Left ventricle myocardium inferior (tissue), 1 donor: ENCODE measurements around the gene ARHGAP33. TPM values are rescaled to one million over a fixed set of nuclear protein-coding genes. Genes with fewer than 3 reads are reported as not detected.
A peak's percentile ranks its signal among the peaks of the same experiment; 100 is the strongest.
"Not testable (repeated sequence)": the region's sequence is repeated elsewhere in the genome, so short reads cannot be mapped to it uniquely, and the experiment has no call there.

Source experiments
- DNase-seq: peaks from one replicate; pipeline ENCODE4 v3.0.0-alpha.2; 2020
- H3K27ac ChIP-seq: fragments of 200-600 bp; replicated peaks from 2 replicates; pipeline ENCODE4 v1.8.0; 2021
- H3K27me3 ChIP-seq: fragments of 200-600 bp; 2 replicates; pipeline ENCODE4 v1.8.0; 2021; ENCODE audit warnings: low read depth
- H3K36me3 ChIP-seq: fragments of 200-600 bp; 2 replicates; pipeline ENCODE4 v1.8.0; 2021
- H3K4me1 ChIP-seq: fragments of 200-600 bp; 2 replicates; pipeline ENCODE4 v1.8.0; 2021
- H3K4me3 ChIP-seq: fragments of 200-600 bp; 2 replicates; pipeline ENCODE4 v1.8.0; 2021; ENCODE audit warnings: mild to moderate bottlenecking, moderate library complexity
- H3K9me3 ChIP-seq: fragments of 200-600 bp; replicated peaks from 2 replicates; pipeline ENCODE4 v1.8.0; 2021
- intact Hi-C: fragments of 100-400 bp; cut with micrococcal nuclease; formaldehyde crosslinking; loops from one replicate; pipeline ENCODE4 v1.11.0; 2022
- total RNA-seq: library from RNA; stranded (reverse); fragmentation: NEBNext Ultra II Directional; extraction: Animal tissue kit (Norgen Biotek cat#: 25700); gene quantifications from one replicate; pipeline ENCODE4 v1.2.1, GENCODE V29; 2021
- TF ChIP-seq, protein P1 (sequence below): fragments of 200-600 bp; IDR thresholded peaks from 2 replicates; pipeline ENCODE4 v1.8.0; 2021; ENCODE audit warnings: antibody characterized with exemption, mild to moderate bottlenecking, borderline replicate concordance
- donor health status: DM: no; HTN: yes; CAD: no; lungs with severe emphysema.

Gene ARHGAP33
- total RNA-seq, 1 donor from 2014 or later, result 3.8 TPM

DNA sequence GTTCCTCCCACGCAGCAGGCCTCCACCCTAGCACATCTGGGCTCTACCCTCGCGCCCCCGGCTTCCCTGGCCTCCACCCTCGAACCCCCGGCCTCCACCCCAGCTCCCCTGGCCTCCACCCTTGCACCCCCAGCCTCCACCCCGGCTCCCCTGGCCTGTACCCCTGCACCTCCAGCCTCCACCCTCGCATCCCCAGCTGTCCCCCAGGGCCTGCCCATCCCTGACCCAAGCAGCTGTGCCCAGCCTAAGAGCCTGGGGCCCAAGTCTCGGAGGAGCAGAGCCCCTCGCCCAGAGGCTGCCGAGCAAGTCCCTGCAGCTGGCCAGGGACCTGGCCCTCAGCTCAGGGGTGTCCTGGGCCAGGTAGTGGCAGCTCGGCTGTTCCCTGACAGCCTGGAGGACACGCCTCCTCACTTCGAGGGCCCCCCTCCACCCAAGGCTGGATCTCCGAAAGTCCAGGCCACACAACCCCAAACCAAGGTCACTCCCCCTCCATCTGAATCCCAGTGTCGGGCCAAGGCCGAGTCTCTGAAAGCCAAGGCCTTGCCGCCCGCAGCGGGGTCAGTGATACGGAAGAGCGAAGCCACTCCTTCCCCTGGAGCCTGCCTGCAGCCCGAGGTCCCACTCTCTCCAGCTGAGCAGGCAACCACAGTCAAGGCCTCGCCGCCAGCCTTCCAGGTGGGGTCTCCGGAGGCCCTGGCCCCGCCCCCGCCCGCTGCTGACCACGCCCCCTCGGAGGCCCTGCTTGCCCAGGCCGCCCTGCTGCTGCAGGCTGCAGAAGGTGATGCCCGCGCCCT, 7.9 kb upstream of the ARHGAP33 start:
- Histone ChIP-seq H3K9me3 (no peaks in the 10 kb centered on the region), H3K36me3 (peaks cover 30% of the 10 kb centered on the region), H3K27me3 (no peaks in the 10 kb centered on the region), H3K4me3 (peak overlapping the region; percentile 17), H3K27ac (no peak overlapping the region), H3K4me1 (peaks cover 9% of the 10 kb centered on the region)
- intact Hi-C loops, result no loop called here
- no peak for DNase-seq
- TF ChIP-seq, protein P1, sequence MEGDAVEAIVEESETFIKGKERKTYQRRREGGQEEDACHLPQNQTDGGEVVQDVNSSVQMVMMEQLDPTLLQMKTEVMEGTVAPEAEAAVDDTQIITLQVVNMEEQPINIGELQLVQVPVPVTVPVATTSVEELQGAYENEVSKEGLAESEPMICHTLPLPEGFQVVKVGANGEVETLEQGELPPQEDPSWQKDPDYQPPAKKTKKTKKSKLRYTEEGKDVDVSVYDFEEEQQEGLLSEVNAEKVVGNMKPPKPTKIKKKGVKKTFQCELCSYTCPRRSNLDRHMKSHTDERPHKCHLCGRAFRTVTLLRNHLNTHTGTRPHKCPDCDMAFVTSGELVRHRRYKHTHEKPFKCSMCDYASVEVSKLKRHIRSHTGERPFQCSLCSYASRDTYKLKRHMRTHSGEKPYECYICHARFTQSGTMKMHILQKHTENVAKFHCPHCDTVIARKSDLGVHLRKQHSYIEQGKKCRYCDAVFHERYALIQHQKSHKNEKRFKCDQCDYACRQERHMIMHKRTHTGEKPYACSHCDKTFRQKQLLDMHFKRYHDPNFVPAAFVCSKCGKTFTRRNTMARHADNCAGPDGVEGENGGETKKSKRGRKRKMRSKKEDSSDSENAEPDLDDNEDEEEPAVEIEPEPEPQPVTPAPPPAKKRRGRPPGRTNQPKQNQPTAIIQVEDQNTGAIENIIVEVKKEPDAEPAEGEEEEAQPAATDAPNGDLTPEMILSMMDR, result no peak

DNA sequence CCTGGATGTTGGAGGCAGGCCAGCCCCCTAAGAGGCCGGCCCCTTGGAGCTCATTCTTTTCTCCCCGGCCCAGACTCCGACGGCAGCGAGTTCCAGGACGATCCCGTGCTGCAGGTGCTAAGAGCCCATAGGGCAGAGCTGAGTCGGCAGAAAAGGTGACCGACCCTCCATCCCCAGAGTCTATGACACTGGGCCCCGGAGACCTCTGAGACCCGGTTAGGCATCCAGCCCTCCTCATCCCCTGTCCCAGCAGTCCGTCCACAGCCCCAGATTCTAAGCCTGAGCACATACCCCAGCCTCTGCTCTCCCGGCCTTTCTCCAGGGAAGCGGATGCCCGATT, 7.3 kb upstream of the ARHGAP33 start:
- TF ChIP-seq, protein P1, result no peak
- intact Hi-C loops, result no loop called here
- H3K36me3 ChIP-seq, result peaks cover 25% of the 10 kb centered on the region
- peaks cover 9% of the 10 kb centered on the region for H3K4me1 ChIP-seq
- no peaks in the 10 kb centered on the region for H3K27me3 ChIP-seq
- no peak overlapping the region for H3K27ac ChIP-seq
- H3K9me3 ChIP-seq, result no peaks in the 10 kb centered on the region
- H3K4me3 ChIP-seq, result peak overlapping the region; percentile 17
- DNase-seq, result no peak

DNA sequence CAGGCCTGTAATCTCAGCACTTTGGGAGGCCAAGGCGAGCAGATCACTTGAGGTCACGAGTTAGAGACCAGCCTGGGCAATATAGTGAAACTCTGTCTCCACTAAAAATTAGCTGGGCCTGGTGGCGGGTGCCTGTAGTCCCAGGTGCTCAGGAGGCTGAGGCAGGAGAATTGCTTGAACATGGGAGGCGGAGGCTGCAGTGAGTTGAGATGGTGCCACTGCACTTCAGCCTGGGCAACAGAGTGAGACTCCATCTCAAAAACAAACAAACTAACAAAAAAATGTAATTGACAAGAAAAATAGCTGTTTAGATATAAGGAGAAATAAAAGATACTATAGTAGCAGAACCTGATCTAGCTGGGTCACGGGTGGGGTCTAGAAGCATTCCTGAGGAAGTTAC, 3.0 kb upstream of the ARHGAP33 start:
- H3K4me3 ChIP-seq, intact Hi-C loops, DNase-seq, H3K36me3 ChIP-seq, H3K27me3 ChIP-seq, H3K9me3 ChIP-seq, H3K27ac ChIP-seq: not testable (repeated sequence)
- peaks cover 30% of the 10 kb centered on the region for H3K4me1 ChIP-seq

DNA sequence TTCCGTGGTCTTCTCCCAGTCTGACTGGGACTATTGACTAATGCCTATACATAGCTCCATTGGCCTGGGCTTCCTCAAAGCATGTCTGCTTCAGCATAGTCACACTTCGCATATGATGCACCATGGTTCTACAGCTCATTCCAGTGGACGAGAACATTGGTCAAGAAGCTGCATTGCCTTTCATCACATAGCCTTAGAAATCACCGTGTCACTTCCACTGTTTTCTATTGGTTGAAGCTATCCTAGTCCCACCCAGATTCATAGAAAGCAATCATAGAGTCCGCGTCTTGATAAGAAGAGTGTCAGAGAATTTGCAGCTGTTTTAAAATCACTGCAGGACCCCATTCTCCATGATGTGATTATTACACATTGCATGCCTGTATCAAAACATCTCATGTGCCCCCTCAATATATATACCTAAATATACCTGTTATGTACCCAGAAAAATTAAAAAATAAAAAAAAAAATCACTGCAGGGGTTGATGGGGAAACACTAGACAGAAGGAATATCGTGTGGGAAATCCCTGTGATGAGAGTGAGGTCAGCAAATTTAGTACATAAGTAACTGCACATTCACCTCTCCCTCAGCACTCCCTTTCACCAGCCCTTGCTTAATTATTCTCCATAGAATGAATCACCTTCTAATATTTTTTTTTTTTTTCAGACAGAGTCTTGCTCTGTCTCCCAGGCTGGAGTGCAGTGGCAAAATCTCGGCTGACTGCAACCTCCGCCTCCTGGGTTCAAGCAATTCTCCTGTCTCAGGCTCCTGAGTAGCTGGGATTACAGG, 2.2 kb upstream of the ARHGAP33 start:
- Histone ChIP-seq H3K36me3 (no peaks in the 10 kb centered on the region), H3K27ac (no peak overlapping the region), H3K4me1 (peaks cover 23% of the 10 kb centered on the region), H3K4me3 (no peak overlapping the region), H3K27me3 (no peaks in the 10 kb centered on the region), H3K9me3 (no peaks in the 10 kb centered on the region)
- intact Hi-C loops, result no loop called here
- TF ChIP-seq, protein P1, result no peak
- no peak for DNase-seq

DNA sequence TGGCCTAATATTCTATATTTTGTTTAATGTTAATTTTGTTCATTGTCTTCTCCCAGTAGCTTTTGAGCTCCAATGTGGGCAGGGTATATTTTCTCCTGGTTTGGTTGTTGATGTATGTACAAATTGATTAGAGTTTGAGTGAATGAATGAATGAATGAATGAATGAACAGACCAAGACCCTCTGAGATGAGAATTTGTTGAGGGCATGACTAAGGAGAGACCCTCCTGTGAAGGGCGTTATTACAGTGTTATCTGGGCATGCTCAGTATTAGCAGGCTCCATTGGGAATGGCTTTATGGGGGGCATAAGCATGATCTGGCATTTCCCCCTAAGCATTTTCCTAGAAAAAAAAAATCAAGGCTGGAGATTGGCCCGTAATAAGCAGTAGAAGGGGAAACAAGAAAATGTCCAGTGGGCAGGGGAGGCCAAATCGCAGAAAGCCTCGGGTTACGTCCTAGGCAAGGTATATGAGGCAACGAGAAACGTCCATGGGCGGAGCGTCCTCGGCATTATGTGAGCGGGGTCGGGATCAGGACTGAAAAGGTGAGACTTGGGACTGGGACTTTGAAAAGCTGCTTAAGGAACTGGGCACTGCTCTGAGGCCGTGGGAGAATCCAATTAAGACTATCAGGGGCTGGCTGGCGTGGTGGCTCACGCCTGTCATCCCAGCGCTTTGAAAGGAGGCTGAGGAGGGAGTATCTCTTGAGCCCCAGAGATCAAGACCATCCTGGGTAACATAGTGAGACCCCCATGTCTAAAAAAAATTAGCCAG, 904 bp upstream of the ARHGAP33 start:
- H3K4me1 ChIP-seq, result peaks cover 21% of the 10 kb centered on the region
- no peaks in the 10 kb centered on the region for H3K9me3 ChIP-seq
- TF ChIP-seq, protein P1, result no peak
- H3K27me3 ChIP-seq, result no peaks in the 10 kb centered on the region
- intact Hi-C loops, result no loop called here
- peak overlapping the region; percentile 94 for H3K4me3 ChIP-seq
- no peak for DNase-seq
- no peak overlapping the region for H3K27ac ChIP-seq
- no peaks in the 10 kb centered on the region for H3K36me3 ChIP-seq
